H1 (cell line): Measurements from ENCODE around the gene CLDN3. TPM values are rescaled to one million over a fixed set of nuclear protein-coding genes. Genes with fewer than 3 reads are reported as not detected.
A peak's percentile ranks its signal among the peaks of the same experiment; 100 is the strongest.

Experiments used
- BRCA1 ChIP-seq: IDR thresholded peaks from 2 replicates; pipeline ENCODE4 v1.6.1; 2012; ENCODE audit warnings: low read depth, low read length, improper control_type of control experiment
- CBX5 ChIP-seq: fragments of 300-800, 300-1000 bp; sonication (generic); IDR thresholded peaks from 2 replicates; pipeline ENCODE4 v1.7.1; 2016; ENCODE audit warnings: antibody characterized with exemption, low read length, low read depth
- CREB1 ChIP-seq: IDR thresholded peaks from 2 replicates; pipeline ENCODE4 v1.6.1; 2012; ENCODE audit warnings: inconsistent platforms
- EP300 ChIP-seq, 2 experiments: IDR thresholded peaks; 1 replicate in 1 of 2; 2 replicates in 1 of 2; pipeline ENCODE4 v1.6.1; 2011 to 2012; ENCODE audit warnings: low read depth in 2 of 2, low read length in 2 of 2, mild to moderate bottlenecking in 2 of 2, borderline replicate concordance in 1 of 2, inconsistent platforms in 1 of 2, moderate library complexity in 1 of 2
- GABPA ChIP-seq: IDR thresholded peaks from 2 replicates; pipeline ENCODE4 v1.6.1; 2011; ENCODE audit warnings: mild to moderate bottlenecking, low read length, moderate library complexity, borderline replicate concordance; ENCODE audit not compliant: insufficient read depth
- GTF2F1 ChIP-seq: IDR thresholded peaks from 2 replicates; pipeline ENCODE4 v1.6.1; 2012; ENCODE audit warnings: low read depth, low read length, improper control_type of control experiment, borderline replicate concordance
- HDAC2 ChIP-seq, 2 experiments: fragments of 300-600 bp in 1 of 2; sonication (generic) in 1 of 2; IDR thresholded peaks; 2 replicates each; pipeline ENCODE4 v1.6.1; 2011 to 2012; ENCODE audit warnings: low read depth in 2 of 2, low read length in 2 of 2, mild to moderate bottlenecking in 2 of 2, moderate library complexity in 2 of 2, borderline replicate concordance in 1 of 2, inconsistent platforms in 1 of 2
- KDM5A ChIP-seq: fragments of 200-600 bp; IDR thresholded peaks from 2 replicates; pipeline ENCODE4 v1.7.1; 2012; ENCODE audit warnings: mild to moderate bottlenecking, low read length, inconsistent platforms, mixed read lengths
- NANOG ChIP-seq: IDR thresholded peaks from 2 replicates; pipeline ENCODE4 v1.6.1; 2011; ENCODE audit warnings: low read length, low read depth, mild to moderate bottlenecking, inconsistent platforms; ENCODE audit not compliant: insufficient read depth, poor library complexity, severe bottlenecking
- POU5F1 ChIP-seq: IDR thresholded peaks from 2 replicates; pipeline ENCODE4 v1.6.1; 2011; ENCODE audit warnings: low read depth, mild to moderate bottlenecking, low read length, moderate library complexity
- RAD21 ChIP-seq, 2 experiments: IDR thresholded peaks in 1 of 2; conservative IDR thresholded peaks in 1 of 2; 2 replicates each; pipeline ENCODE4 v1.6.1; 2011; ENCODE audit warnings: low read depth in 2 of 2, low read length in 2 of 2, improper control_type of control experiment in 1 of 2, inconsistent platforms in 1 of 2, mild to moderate bottlenecking in 1 of 2, moderate library complexity in 1 of 2
- RBBP5 ChIP-seq: IDR thresholded peaks from 2 replicates; pipeline ENCODE4 v1.7.1; 2012; ENCODE audit warnings: low read depth, mild to moderate bottlenecking, inconsistent platforms, low read length, moderate library complexity, borderline replicate concordance
- SIRT6 ChIP-seq: IDR thresholded peaks from one replicate; pipeline ENCODE4 v1.7.1; 2012; ENCODE audit warnings: low read length, inconsistent platforms
- SUZ12 ChIP-seq: fragments of 200-600 bp; sonication (generic); IDR thresholded peaks from 2 replicates; pipeline ENCODE4 v1.6.1; 2012; ENCODE audit warnings: mild to moderate bottlenecking, inconsistent platforms, low read length, moderate library complexity, mixed read lengths
- TCF12 ChIP-seq: IDR thresholded peaks from 2 replicates; pipeline ENCODE4 v1.6.1; 2011; ENCODE audit warnings: low read depth, mild to moderate bottlenecking, low read length
- ZNF274 ChIP-seq: IDR thresholded peaks from 2 replicates; pipeline ENCODE4 v1.7.0; 2012; ENCODE audit warnings: low read length, borderline replicate concordance; ENCODE audit errors: extremely low read depth
- polyA plus RNA-seq, 7 experiments: library from polyadenylated mRNA; depleted of rRNA in 3 of 7; stranded (reverse) in 5 of 7; unstranded in 2 of 7; fragments of >200 nt in 5 of 7; fragments of 200-250 nt in 2 of 7; gene quantifications; 1 replicate in 5 of 7; 2 replicates in 1 of 7; 4 replicates in 1 of 7; pipeline versions ENCODE4 v1.2.1 to v1.2.3, GENCODE V29; 2011 to 2013; ENCODE audit warnings: missing spikeins in 2 of 7, mixed read lengths in 2 of 7
- total RNA-seq: library from RNA; stranded (reverse); fragmentation: NEBNext Ultra II Directional; extraction: Animal tissue kit (Norgen Biotek cat#: 25700); gene quantifications from 2 replicates; pipeline ENCODE4 v1.2.1, GENCODE V29; 2021
- TF ChIP-seq, protein P1 (sequence below), 3 experiments: IDR thresholded peaks; 1 replicate in 2 of 3; 2 replicates in 1 of 3; pipeline versions ENCODE4 v1.5.1 to v1.6.1; 2011; ENCODE audit warnings: low read length in 3 of 3, mild to moderate bottlenecking in 3 of 3, inconsistent platforms in 2 of 3, low read depth in 1 of 3, moderate library complexity in 1 of 3; ENCODE audit not compliant: insufficient read depth in 1 of 3; ENCODE audit errors: control extremely low read depth in 1 of 3
- TF ChIP-seq, protein P2 (sequence below): IDR thresholded peaks from 2 replicates; pipeline ENCODE4 v1.6.1; 2012; ENCODE audit warnings: low read length, inconsistent platforms

Gene CLDN3
- total and polyA plus RNA-seq, 2 of the 8 experiments (the other 6 are each of a cell fraction or from before 2014, with no cell fraction given): 19.1 to 65.2 TPM

DNA sequence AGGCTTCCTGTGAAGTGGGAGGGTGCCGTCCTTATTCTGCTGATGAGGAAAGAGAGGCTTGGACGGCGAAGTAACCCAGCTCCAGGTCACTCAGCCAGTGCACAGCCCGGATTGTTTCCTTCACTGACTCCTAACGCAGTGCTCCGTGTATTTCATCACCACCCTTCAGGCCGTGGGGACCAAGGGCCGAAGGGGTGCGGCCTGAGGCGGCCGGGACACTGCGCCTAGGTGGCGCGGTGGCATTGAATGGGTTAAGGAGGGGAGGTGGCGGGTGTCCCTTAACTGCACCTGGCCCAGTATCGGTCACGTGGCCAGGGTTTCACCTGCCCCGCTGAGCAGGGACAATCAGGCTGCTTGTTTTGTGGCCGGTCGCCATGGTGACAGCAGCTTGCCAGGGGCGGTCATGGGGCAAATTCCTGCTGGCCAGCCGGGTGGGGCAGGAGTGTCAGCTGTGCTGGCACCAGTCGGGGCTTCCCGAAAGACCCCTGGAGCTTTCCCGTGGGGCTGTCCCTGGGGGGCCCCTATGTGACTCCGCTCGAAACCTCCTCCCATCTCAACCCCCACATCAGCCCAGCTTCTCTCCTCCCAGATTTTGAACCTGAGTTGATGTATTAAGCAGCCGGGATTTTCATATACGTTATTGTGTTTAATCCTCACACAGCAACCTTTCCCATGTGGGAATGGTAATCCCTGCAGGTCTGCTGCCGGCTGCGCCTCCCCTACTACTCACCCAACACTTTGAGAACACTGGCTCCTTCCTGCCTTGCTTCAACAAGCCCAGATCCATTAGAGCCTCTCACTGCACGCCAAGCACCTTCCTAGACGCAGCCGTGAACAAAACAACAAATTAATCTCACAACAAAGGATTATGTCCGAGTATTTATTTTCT lies 27.1 kb downstream of the CLDN3 start (continued):
- TF ChIP-seq HDAC2 (IDR thresholded peaks at IDR 0.05; ENCODE audit: borderline replicate concordance in 1 of 2, low read depth in 2 of 2, low read length in 2 of 2) (peak in 1 of 2 experiments; percentile 81; a peak in 1 of 4 replicates), GABPA (no peak), ZNF274 (no peak), EP300 (IDR thresholded peaks at IDR 0.05; ENCODE audit: borderline replicate concordance in 1 of 2, low read depth in 2 of 2, low read length in 2 of 2) (peak; percentile 97 to 100), KDM5A (no peak), TCF12 (peak; percentile 100), CREB1 (peak; percentile 56), RAD21 (IDR thresholded peaks at IDR 0.05 in 1 of 2, conservative IDR thresholded peaks at IDR 0.05 in 1 of 2; ENCODE audit: low read depth in 2 of 2, low read length in 2 of 2) (no peak; a peak in 1 of 4 replicates), BRCA1 (no peak), SIRT6 (no peak), NANOG (peak; percentile 68), SUZ12 (no peak), RBBP5 (peak; percentile 96; the same call in 1 of the 2 replicates), POU5F1 (no peak), GTF2F1 (no peak), CBX5 (no peak)
- TF ChIP-seq, protein P1, sequence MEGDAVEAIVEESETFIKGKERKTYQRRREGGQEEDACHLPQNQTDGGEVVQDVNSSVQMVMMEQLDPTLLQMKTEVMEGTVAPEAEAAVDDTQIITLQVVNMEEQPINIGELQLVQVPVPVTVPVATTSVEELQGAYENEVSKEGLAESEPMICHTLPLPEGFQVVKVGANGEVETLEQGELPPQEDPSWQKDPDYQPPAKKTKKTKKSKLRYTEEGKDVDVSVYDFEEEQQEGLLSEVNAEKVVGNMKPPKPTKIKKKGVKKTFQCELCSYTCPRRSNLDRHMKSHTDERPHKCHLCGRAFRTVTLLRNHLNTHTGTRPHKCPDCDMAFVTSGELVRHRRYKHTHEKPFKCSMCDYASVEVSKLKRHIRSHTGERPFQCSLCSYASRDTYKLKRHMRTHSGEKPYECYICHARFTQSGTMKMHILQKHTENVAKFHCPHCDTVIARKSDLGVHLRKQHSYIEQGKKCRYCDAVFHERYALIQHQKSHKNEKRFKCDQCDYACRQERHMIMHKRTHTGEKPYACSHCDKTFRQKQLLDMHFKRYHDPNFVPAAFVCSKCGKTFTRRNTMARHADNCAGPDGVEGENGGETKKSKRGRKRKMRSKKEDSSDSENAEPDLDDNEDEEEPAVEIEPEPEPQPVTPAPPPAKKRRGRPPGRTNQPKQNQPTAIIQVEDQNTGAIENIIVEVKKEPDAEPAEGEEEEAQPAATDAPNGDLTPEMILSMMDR (IDR thresholded peaks at IDR 0.05; ENCODE audit: control extremely low read depth in 1 of 3, insufficient read depth in 1 of 3, low read depth in 1 of 3, low read length in 3 of 3): peak in 1 of 3 experiments; percentile 19; a peak in 1 of 4 replicates
- TF ChIP-seq, protein P2, sequence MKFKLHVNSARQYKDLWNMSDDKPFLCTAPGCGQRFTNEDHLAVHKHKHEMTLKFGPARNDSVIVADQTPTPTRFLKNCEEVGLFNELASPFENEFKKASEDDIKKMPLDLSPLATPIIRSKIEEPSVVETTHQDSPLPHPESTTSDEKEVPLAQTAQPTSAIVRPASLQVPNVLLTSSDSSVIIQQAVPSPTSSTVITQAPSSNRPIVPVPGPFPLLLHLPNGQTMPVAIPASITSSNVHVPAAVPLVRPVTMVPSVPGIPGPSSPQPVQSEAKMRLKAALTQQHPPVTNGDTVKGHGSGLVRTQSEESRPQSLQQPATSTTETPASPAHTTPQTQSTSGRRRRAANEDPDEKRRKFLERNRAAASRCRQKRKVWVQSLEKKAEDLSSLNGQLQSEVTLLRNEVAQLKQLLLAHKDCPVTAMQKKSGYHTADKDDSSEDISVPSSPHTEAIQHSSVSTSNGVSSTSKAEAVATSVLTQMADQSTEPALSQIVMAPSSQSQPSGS: peak; percentile 60; the same call in 1 of the 2 replicates
